Tibial nerve (tissue), 4 donors: ENCODE results near the gene TAF4B. TPM values are rescaled to one million over a fixed set of nuclear protein-coding genes. Genes with fewer than 3 reads are reported as not detected.

ENCODE experiments used
- DNase-seq, 2 donors: peaks; one replicate each; pipeline ENCODE4 v3.0.0-alpha.2; 2019; ENCODE audit warnings: low spot score in 2 of 2
- H3K27ac ChIP-seq, 4 donors: fragments of 200-600 bp; sonication (generic) in 3 of 4; one replicate each; pipeline ENCODE4 v1.5.1; 2017 to 2019; ENCODE audit warnings: mild to moderate bottlenecking in 1 of 4
- H3K27me3 ChIP-seq, 2 donors: fragments of 200-600 bp; sonication (generic) in 1 of 2; one replicate each; pipeline versions ENCODE4 v1.5.1 to v1.6.0; 2017 to 2019
- H3K36me3 ChIP-seq, 3 donors: fragments of 200-600 bp; sonication (generic); one replicate each; pipeline ENCODE4 v1.5.1; 2018 to 2019
- H3K4me1 ChIP-seq, 4 donors: fragments of 200-600 bp; sonication (generic) in 3 of 4; one replicate each; pipeline ENCODE4 v1.5.1; 2017 to 2019
- H3K4me3 ChIP-seq, 4 donors: fragments of 200-600 bp; sonication (generic) in 3 of 4; one replicate each; pipeline ENCODE4 v1.5.1; 2017 to 2019; ENCODE audit warnings: mild to moderate bottlenecking in 1 of 4, moderate library complexity in 1 of 4
- H3K9me3 ChIP-seq, 4 donors: fragments of 200-600 bp; sonication (generic) in 3 of 4; one replicate each; pipeline ENCODE4 v1.5.1; 2017 to 2019
- CTCF ChIP-seq, 5 experiments: fragments of 200-600 bp in 3 of 5; fragments of 450-650 bp in 2 of 5; sonication (generic) in 3 of 5; IDR thresholded peaks; one replicate each; pipeline ENCODE4 v1.5.1; 2016 to 2019; ENCODE audit warnings: antibody characterized with exemption in 5 of 5, mild to moderate bottlenecking in 3 of 5, moderate library complexity in 2 of 5
- EP300 ChIP-seq, 2 donors: sonication (generic); formaldehyde crosslinking; IDR thresholded peaks; one replicate each; pipeline ENCODE4 v1.6.1; 2017; ENCODE audit warnings: antibody characterized with exemption in 2 of 2, mild to moderate bottlenecking in 1 of 2
- POLR2A ChIP-seq, 2 donors: fragments of 450-650 bp; IDR thresholded peaks; one replicate each; pipeline ENCODE4 v1.6.1; 2017; ENCODE audit warnings: antibody characterized with exemption in 2 of 2, mild to moderate bottlenecking in 2 of 2, moderate library complexity in 2 of 2
- WGBS, 2 donors: methylation state at CpG; one replicate each; pipeline ENCODE4 v1.1.5; 2018; 5-methylcytosine and 5-hydroxymethylcytosine counted together
- total RNA-seq, 4 donors: library from RNA; depleted of rRNA; stranded (reverse); fragments of >200 nt; gene quantifications; one replicate each; pipeline ENCODE4 v1.1.0, GENCODE V29; 2016

TAF4B gene
- total RNA-seq, 4 donors from 2014 or later: 13.7 to 25.5 (median 17.2) TPM

GRCh38 chr18:26422472-26423162 lies 196.4 kb downstream of the TAF4B start:
- DNase-seq: no peak
- Histone ChIP-seq H3K36me3 (no peaks in the 10 kb centered on the region), H3K4me3 (no peak overlapping the region), H3K27me3 (no peaks in the 10 kb centered on the region), H3K27ac (no peak overlapping the region), H3K9me3 (no peaks in the 10 kb centered on the region), H3K4me1 (no peaks in the 10 kb centered on the region)
- WGBS, 2 donors: 70 to 85% methylated on average over 6 of the region's 6 CpGs
- TF ChIP-seq POLR2A (IDR thresholded peaks at IDR 0.05) (no peak), CTCF (IDR thresholded peaks at IDR 0.05) (no peak), EP300 (IDR thresholded peaks at IDR 0.05) (no peak)

- TF ChIP-seq EP300 (IDR thresholded peaks at IDR 0.05) (no peak), CTCF (IDR thresholded peaks at IDR 0.05) (no peak), POLR2A (IDR thresholded peaks at IDR 0.05) (no peak)
- no peak overlapping the region for H3K27ac ChIP-seq
- no peaks in the 10 kb centered on the region for H3K9me3 ChIP-seq
- H3K4me3 ChIP-seq: no peak overlapping the region
- 91 to 92% methylated on average over 4 of the region's 4 CpGs for WGBS, 2 donors
- no peak for DNase-seq
- no peaks in the 10 kb centered on the region for H3K27me3 ChIP-seq
- H3K36me3 ChIP-seq: no peaks in the 10 kb centered on the region
- no peaks in the 10 kb centered on the region for H3K4me1 ChIP-seq
Observed at GRCh38 chr18:26424428-26425147, 198.3 kb downstream of the TAF4B start.

- H3K4me1 ChIP-seq: no peaks in the 10 kb centered on the region
- H3K4me3 ChIP-seq: no peak overlapping the region
- no peaks in the 10 kb centered on the region for H3K9me3 ChIP-seq
- WGBS, 2 donors: 79 to 82% methylated on average over 5 of the region's 5 CpGs
- H3K27me3 ChIP-seq: no peaks in the 10 kb centered on the region
- H3K27ac ChIP-seq: no peak overlapping the region
- no peaks in the 10 kb centered on the region for H3K36me3 ChIP-seq
- no peak for TF ChIP-seq EP300 (IDR thresholded peaks at IDR 0.05)
- no peak for TF ChIP-seq CTCF (IDR thresholded peaks at IDR 0.05)
- no peak for TF ChIP-seq POLR2A (IDR thresholded peaks at IDR 0.05)
- no peak for DNase-seq
Observed at GRCh38 chr18:26425148-26425531, 198.9 kb downstream of the TAF4B start.

- H3K4me3 ChIP-seq: no peak overlapping the region
- DNase-seq: peak in 1 of 2 donors; percentile 24
- H3K9me3 ChIP-seq: no peaks in the 10 kb centered on the region
- no peaks in the 10 kb centered on the region for H3K4me1 ChIP-seq
- H3K36me3 ChIP-seq: no peaks in the 10 kb centered on the region
- WGBS, 2 donors: 49 to 51% methylated on average over 5 of the region's 5 CpGs
- H3K27ac ChIP-seq: no peak overlapping the region
- H3K27me3 ChIP-seq: no peaks in the 10 kb centered on the region
- TF ChIP-seq POLR2A (IDR thresholded peaks at IDR 0.05) (no peak), CTCF (IDR thresholded peaks at IDR 0.05) (no peak), EP300 (IDR thresholded peaks at IDR 0.05) (no peak)
Observed at GRCh38 chr18:26429535-26430226, 203.4 kb downstream of the TAF4B start.
